ENCODE results near the gene MTARC1. TPM values are rescaled to one million over a fixed set of nuclear protein-coding genes. Genes with fewer than 3 reads are reported as not detected.

Gene MTARC1
- total RNA-seq, 2 donors from 2014 or later: 5.2 to 71.5 TPM

GRCh38 chr1:220797553-220797952, 10.8 kb downstream of the MTARC1 start:
- H3K36me3 ChIP-seq (replicated peaks in 1 of 2; ENCODE audit: insufficient read depth in 1 of 2, low read depth in 2 of 2): no peaks in the 10 kb centered on the region
- intact Hi-C loops (cut with DNase I): no loop called here
- H3K4me3 ChIP-seq: no peak overlapping the region
- no peak for ATAC-seq
- no peak for TF ChIP-seq CTCF (IDR thresholded peaks at IDR 0.05)
- TF ChIP-seq POLR2A (IDR thresholded peaks at IDR 0.05): no peak
- WGBS, 2 donors: 85 to 87% methylated on average over 3 of the region's 3 CpGs
- DNase-seq: no peak
- no peaks in the 10 kb centered on the region for H3K9me3 ChIP-seq
- H3K4me1 ChIP-seq: no peaks in the 10 kb centered on the region
- no peaks in the 10 kb centered on the region for H3K27me3 ChIP-seq
- H3K27ac ChIP-seq: no peak overlapping the region

GRCh38 chr1:220798338-220798737, 11.6 kb downstream of the MTARC1 start:
- Histone ChIP-seq H3K27ac (no peak overlapping the region), H3K4me3 (no peak overlapping the region), H3K36me3 (replicated peaks in 1 of 2; ENCODE audit: insufficient read depth in 1 of 2, low read depth in 2 of 2) (no peaks in the 10 kb centered on the region), H3K27me3 (no peaks in the 10 kb centered on the region), H3K9me3 (no peaks in the 10 kb centered on the region), H3K4me1 (no peaks in the 10 kb centered on the region)
- no peak for TF ChIP-seq CTCF (IDR thresholded peaks at IDR 0.05)
- TF ChIP-seq POLR2A (IDR thresholded peaks at IDR 0.05): no peak
- WGBS, 2 donors: 87 to 95% methylated on average over 2 of the region's 2 CpGs
- DNase-seq (no peak), ATAC-seq (no peak)
- intact Hi-C loops (cut with DNase I): no loop called here

DNA sequence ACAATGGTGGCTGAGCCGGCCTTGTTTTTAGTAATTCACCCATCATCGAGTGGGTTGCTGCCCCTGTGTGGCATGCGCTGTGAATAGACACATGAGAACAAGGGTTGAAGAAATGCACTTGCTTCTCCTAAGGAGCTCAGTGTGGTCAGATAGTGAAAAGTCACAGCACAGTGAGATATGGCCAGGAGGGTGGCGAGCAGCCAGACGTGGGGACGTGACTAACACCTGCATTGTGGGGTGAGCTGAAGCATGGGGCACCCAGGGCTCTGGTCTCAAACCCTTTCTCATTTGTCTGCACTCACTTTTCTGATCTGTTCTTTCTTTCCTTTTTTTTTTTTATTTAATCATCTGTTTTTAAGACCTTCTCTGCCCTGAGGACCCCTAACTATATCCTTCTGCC, 13.5 kb downstream of the MTARC1 start:
- ATAC-seq: no peak
- H3K4me1 ChIP-seq: no peaks in the 10 kb centered on the region
- no peak for DNase-seq
- no peaks in the 10 kb centered on the region for H3K36me3 ChIP-seq (replicated peaks in 1 of 2; ENCODE audit: insufficient read depth in 1 of 2, low read depth in 2 of 2)
- no peak overlapping the region for H3K4me3 ChIP-seq
- intact Hi-C loops (cut with DNase I): no loop called here
- no peak overlapping the region for H3K27ac ChIP-seq
- no peaks in the 10 kb centered on the region for H3K27me3 ChIP-seq
- WGBS, 2 donors: 81 to 83% methylated on average over 6 of the region's 6 CpGs
- H3K9me3 ChIP-seq: no peaks in the 10 kb centered on the region
- TF ChIP-seq CTCF (IDR thresholded peaks at IDR 0.05) (no peak), POLR2A (IDR thresholded peaks at IDR 0.05) (no peak)

DNA sequence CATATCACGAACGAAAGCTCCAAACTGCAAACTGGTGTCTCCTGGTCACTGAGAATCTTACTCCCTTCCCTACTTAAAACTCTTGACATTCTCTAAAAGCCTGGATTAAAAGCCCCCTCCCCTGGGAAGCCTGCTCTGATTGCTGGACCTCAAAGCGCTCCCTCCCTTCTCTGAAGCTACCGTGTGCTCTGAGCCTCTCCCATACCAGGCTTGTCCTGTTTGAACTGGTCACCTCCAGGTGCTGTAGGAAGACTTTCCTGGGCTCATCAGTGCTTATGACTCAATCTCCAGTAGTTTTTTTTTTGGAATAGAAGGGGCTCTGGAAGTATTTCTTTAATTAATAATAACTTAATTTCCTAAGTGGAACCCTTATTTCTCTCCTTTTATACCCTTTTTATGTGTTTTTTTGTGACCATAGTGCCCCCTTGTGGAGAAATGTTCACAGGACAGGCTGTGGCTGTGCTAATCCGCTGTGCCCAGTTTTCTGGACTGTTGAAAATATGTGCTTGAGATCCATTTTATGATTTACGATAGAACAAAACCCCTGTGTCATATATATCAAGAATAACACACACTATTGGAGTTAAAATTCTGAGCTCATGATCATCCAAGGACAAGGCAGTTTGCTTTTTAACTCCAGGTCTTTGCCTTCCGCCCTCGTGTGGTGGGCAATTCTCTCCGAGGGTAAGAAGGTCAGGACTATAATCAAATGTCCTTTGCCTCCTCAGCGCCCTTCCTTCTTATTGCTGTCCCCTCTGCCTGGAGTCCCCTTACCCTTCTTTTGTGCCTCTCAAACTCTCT, 16.9 kb downstream of the MTARC1 start:
- DNase-seq (peak in 2 of 4 donors; percentile 25 to 46), ATAC-seq (peak; percentile 62)
- intact Hi-C loops (cut with DNase I): no loop called here
- 63 to 64% methylated on average over 10 of the region's 10 CpGs for WGBS, 2 donors
- Histone ChIP-seq H3K4me1 (no peaks in the 10 kb centered on the region), H3K4me3 (no peak overlapping the region), H3K36me3 (replicated peaks in 1 of 2; ENCODE audit: insufficient read depth in 1 of 2, low read depth in 2 of 2) (no peaks in the 10 kb centered on the region), H3K9me3 (no peaks in the 10 kb centered on the region), H3K27ac (no peak overlapping the region), H3K27me3 (no peaks in the 10 kb centered on the region)
- TF ChIP-seq CTCF (IDR thresholded peaks at IDR 0.05) (peak; percentile 59 to 94 (median 64)), POLR2A (IDR thresholded peaks at IDR 0.05) (no peak)

- intact Hi-C loops (cut with DNase I): no loop called here
- Histone ChIP-seq H3K36me3 (replicated peaks in 1 of 2; ENCODE audit: insufficient read depth in 1 of 2, low read depth in 2 of 2) (no peaks in the 10 kb centered on the region), H3K4me3 (no peak overlapping the region), H3K9me3 (no peaks in the 10 kb centered on the region), H3K27ac (no peak overlapping the region), H3K4me1 (no peaks in the 10 kb centered on the region), H3K27me3 (no peaks in the 10 kb centered on the region)
- TF ChIP-seq POLR2A (IDR thresholded peaks at IDR 0.05) (no peak), CTCF (IDR thresholded peaks at IDR 0.05) (no peak)
- ATAC-seq: no peak
- DNase-seq: no peak
- WGBS, 2 donors: 71 to 78% methylated on average over 5 of the region's 5 CpGs
These were observed 17.5 kb downstream of the MTARC1 start for GRCh38 chr1:220804202-220804586.
